T-helper 2 cell (primary cell): Measurements from ENCODE around the gene TRMT11.
"Not testable (repeated sequence)": the region's sequence is repeated elsewhere in the genome, so short reads cannot be mapped to it uniquely, and the experiment has no call there.

Source experiments
- DNase-seq, 5 experiments: peaks; one replicate each; pipeline versions ENCODE4 v3.0.0 to v3.0.0-alpha.2; 2012 to 2022
- total RNA-seq, 2 donors: gene quantifications; one replicate each; lab custom pipeline; 2026; lab: John Stamatoyannopoulos, UW

Gene TRMT11
- total RNA-seq = 22.6 to 25.6 reads per million in 2 donors

DNA sequence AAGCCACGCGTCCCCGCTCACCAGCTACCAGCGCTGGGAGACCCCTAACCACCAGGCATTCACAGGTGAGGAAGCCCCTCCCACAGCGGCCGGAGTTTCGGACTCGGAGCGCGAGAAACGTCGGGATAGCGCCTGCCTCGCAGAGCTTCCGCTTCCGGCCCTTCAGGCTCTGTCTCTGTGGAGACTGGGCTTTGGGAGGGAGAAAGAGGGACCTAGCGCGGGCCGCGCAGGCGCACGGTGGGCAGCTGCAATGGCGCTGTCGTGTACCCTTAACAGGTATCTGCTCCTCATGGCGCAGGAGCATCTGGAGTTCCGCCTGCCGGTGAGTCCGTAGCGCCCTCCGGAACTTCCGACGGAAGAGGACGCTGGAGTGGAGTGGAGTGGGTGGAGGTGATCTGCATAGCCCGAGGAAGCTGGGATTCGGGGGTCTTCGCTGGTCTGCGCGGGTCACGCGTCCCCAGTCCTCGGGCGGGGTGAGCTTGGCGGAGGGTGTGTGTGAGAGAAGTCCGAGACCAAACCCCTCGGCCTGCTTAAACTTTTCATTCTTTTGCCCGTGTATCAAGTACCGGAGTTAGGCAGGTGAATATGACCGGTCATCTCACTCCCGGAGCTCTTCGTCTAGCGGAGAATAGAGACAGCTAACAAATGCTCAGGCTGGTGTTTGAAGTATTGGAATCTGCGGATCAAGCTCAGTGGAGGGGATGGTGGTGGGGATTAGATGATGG, at the start of gene TRMT11:
TRMT11 (plus strand) TSS at position 240 of the 725 bp plus-strand sequence; CDS start at position 251, 11 bp downstream.
- DNase-seq = peak; percentile 63 to 86 (median 76)

DNA sequence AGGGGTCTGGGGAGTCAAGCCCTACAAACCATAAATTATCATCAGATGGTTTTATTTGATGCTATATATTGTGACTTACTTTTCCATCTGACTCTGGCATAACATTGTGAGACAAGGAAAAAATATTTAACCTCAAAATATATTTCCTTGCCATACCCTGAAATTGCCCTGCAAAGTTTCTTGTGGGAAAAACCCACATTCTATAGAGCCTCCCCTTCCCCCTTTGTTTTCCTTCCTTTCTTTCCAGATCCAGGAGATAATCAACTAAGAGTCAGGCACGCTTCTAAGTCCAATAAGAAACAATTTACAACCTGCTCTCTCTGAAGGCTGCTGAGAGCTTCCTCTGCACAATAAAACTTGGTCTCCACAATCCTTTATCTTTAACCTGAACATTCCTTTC, 47.3 kb upstream of the TRMT11 start:
- DNase-seq = no peak

DNA sequence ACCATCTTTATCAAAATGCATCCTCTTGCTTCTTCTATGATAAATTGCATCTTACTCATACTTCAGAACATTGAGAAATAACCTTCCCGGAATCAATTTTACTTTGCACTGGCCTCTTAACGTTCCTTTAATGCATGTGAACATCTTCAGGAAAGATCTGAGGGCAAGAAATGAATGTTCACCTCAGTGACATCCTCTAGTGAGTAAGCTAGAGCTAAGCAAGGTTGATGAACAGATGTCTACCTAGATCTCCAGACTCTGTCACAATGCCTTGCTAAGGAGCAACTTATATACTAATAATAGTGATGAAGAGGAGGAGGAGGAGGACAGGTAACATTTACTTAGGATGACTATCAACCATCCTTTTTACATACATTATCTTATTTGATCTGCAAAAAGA, 46.5 kb upstream of the TRMT11 start:
- DNase-seq = peak in 1 of 5 experiments; percentile 45

DNA sequence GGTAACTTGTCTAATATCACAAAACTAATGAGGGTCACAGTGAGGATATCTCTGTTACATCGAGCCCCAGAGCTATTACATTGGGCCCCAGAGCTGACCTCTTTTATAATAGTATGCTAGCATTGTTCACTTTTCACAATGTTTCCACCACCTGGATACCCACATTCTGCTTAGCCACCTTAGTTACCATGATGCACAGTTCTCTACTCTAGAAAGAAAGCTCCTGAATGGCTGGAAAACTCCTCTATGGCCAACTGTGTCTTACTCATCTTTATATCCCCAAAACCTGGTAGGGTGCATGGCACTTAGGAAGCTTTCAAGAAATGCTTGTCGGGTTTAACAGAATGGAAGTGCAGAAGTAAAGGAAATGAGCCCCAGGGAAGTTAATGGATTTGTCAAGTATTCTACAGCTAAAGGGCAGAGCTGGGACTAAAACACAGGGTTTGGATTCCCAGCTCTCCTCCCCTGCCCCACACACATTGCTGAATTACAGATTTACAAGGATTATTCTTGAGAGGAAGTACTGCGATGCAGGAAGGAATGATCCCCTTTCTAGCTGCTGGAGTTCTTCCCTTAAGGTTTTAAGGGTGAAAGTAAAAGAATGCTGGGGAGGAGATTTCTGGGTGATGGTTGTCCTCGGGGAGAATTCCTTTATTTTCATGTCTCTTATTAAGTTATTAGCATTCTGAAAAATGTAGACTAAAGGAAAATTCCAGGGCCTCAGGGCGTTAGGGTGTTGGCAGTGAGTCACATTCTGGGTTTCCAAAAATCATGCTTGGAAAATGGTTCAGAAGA, 45.9 kb upstream of the TRMT11 start:
- no peak for DNase-seq

DNA sequence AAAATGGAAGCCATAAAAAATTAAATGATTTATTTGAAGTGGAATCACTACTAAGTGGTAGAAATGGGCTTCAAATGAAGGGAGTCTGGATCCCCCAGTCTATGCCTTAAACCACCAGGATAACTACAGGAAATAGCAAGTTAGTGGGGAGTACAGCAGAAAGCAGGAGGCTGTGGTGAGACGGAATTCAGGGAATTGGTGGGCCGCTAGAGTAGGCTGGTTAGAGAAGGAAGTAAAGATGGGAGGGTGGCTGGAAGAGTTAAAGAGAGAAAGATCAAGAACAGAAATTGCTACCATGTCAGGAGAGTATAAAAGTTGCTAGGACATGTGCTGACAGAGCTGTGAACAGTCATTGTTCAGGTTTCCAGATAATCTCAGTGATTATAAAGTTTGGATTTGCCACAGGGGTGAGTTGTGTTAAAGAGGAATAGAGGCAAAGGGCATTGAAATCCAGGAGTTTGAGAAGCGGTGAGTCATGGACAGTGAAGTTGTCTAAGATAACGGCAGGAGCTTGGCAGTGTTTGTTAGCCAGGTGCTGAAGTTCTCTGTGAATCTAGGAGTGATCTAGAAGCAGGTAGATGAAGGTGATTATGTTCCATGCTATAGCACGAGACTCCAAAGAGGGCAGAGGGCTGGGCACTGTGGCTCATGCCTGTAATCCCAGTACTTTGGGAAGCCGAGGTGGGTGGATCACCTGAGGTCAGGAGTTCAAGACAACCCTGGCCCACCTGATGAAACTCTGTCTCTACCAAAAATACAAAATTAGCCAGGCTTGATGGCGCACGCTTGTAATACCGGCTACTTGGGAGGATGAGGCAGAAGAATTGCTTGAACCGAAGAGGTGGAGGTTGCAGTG, 43.4 kb upstream of the TRMT11 start:
- DNase-seq = no peak

DNA sequence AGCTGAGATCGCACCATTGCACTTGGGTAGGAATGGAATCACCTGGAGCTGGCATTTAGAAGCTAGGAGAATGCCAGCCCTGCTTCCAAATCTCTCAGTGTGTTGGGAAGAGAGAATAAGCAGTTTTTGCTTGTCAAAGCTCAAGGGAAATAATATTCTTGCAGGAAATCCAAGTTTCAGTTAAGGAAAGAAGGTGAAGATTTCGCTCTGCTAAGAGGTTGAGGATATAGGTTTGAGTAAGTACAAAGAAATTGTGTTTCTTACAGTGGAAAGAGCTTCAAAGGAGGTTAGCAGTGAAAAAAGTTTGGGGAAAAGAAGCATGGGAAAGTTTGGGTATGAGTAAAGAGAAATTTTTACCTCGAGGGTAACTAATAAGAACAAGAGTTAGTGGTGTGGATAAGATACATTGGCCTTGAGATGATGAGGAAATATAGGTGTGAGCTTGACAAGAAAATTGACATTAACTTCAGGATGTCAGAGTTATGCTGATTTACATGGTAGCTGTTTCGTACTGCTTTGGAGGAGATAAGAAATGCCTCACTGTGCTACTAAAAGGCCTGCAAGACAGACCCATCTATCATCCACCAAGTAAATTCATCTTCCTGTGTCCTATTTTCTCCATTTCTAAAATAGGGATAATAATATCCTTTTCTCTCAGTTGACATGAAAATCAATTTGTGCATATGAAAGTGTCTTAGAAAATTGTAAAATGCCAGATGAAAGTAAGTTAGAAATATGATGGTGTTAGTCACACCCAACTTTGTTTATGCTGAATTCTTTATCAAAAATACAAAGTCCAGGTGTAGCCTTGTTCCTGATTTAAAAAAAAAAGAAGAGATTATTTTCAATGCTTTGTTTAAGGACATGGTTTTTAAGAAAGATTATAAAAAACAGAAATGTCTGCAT, 42.6 kb upstream of the TRMT11 start:
- no peak for DNase-seq

DNA sequence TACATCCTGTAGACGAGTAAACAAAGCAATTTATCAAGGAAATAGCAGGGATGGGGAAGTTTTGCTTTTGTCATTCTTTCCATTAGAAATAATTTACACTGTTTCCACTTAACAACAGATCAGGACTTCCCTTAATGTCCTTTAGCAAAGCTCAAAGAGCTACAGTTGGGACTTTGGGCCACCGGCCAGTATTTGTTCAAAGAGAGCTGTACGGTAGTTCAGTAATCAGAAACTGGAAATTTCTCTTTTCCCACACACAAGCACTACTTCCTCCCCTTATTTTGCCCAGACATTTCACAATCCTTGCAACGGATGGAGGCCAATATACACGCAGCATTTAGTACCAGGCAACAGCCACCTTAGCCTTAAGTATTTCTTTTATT, 41.9 kb upstream of the TRMT11 start:
- DNase-seq = no peak

DNA sequence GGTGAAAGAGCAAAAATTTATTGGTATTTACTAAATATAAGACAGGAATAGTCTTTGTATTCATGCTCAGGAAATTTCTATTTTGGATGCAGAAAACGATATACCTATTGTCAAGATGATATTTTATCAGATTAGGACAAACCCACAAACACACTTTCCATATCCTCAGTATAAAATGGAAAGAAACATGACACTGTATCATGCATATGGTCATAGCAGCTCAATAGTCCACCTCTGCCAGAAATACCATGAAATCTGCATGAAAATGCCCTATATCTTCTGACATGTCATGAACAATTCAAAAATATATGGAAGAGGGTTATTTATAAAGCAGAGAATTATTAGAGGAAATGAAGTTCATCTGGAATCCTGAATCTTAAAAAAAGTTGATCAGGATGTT, 41.4 kb upstream of the TRMT11 start:
- no peak for DNase-seq

DNA sequence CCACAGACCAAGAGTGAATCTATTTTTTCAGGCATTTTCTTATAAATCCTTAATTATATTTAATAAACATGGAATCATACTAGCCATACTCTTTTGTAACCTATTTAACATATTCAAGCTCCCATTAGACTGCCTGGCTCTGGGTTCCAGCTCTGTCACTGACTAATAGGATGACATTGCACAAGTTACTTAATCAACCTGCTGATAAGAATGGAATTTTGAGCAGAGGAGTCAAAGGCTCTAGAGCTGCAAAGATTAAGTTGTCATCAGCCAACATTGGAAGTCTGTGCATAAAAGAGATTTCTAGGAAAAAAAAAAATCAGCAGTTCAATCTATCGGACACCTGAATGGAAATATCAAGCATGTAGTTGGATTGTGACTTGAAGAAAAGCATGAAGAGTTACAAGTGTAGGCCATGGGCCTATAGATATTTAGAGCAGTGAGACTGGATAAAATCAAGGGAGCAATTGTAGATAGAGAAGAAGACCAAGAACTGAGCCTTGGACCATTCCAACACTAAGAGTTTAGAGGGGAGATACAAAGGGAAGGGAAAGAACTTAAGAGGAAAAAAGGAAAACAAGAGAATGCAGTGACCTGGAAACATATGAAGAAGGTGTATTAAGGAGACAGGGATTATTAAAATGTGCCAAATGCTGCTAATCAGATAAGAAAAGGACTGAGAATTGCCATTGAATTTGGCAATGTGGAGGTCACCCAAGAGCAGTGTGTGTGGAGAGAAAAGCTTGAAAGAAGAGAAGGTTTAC, 40.8 kb upstream of the TRMT11 start:
- DNase-seq = no peak

DNA sequence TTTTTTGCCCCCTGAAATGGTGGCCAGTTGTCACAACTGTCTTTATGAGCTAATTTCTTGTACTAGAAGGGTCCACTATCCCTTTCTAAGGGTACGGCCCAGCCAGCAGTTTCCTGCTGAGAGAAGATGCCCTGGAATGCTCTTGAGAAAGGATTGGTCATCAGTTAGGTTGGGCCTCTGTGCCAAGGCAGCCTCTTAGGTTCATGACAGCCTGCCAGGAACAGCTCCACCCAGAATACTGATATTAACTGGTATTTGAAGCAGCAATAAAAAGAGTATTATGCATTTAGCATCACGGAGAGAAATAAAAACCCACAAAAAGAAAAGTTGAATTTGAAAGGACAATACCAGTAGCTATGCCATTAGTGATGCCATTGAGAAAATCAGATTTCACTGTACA, 38.7 kb upstream of the TRMT11 start:
- DNase-seq = no peak

DNA sequence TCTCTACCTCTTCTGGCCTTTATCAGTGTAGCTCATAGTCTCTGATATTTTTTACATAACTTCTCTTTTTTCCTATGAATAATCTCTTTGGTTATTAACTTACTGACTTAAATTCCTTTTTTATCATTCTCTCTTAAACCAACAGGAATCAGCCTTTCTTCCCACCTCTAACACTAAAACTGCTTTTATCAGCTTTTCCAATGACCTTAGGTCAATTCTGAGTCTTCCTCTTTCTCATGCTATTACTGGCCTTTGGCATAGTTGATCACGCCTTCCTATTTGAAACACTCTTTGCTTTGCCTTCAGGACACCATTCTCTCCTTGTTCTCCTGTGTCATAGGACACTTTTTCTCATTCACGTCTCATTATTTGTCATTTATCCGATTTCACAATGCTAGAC, 37.9 kb upstream of the TRMT11 start:
- DNase-seq = no peak

DNA sequence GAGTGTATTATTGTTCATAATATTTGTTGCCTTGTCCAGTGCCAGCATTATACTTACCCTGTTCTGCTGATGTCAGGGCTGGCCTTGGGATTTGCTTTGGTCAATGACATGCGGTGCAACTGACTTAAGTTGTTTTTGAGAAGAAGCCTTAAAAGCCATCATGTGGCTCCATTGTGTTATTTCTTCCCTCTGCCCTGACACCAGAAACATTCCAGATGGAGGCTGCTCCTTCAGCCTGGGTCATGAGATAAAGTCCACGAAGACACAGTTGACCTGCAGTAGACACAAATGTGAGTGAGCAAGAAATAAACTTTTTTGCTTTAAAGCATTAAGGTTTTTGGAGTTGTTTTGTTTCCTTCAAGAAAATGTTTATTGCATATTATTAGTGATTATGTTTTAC, 37.3 kb upstream of the TRMT11 start:
- DNase-seq = no peak

DNA sequence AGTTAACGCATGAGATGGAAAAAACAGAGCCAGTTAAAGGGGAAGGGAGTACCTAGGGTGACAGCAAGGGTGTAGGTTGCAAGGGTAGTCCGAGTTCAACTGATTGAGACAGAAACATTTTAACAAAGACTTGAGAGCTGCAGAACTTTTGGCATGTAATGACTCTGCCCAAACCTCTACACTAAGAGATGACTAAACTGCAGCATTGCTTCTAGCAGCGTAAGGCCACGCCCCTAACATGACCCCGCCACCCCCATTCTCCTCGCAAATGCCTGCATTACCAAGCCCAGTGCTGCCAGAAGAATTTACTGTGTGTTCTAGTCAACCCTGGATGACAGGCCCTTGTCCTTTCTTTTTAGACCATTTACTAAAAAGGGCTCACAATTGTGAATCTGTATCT, 36.0 kb upstream of the TRMT11 start:
- peak in 1 of 5 experiments; percentile 59 for DNase-seq

DNA sequence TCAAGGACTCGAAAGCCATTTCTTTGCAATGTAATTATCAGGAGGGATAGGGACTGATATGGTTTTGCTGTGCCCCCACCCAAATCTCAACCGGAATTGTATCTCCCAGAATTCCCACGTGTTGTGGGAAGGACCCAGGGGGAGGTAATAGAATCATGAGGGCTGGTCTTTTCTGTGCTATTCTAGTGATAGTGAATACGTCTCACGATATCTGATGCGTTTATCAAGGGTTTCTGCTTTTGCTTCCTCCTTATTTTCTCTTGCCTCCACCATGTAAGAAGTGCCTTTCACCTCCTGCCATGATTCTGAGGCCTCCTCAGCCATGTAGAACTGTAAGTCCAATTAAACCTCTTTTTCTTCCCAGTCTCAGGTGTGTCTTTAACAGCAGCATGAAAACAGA, 35.6 kb upstream of the TRMT11 start:
- DNase-seq = not testable (repeated sequence)

DNA sequence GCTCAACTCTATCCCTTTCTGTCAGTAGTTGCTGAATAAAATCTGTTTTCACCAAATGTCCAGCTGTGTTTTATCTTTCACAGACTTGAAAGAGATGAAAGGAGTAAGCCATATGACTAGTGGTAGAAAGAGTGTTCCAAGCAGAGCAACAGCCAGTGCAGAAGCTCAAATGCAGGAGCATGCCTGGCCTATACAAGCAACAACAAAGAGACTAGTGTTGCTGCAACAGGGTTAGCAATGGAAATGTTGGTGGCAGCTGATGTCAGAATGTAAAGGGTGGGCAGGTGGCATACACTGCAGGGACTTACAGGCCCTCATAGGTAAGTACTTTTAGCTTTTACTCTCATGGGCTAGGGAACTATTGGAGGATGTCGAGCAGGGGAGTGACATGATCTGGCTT, 35.0 kb upstream of the TRMT11 start:
- DNase-seq = no peak

DNA sequence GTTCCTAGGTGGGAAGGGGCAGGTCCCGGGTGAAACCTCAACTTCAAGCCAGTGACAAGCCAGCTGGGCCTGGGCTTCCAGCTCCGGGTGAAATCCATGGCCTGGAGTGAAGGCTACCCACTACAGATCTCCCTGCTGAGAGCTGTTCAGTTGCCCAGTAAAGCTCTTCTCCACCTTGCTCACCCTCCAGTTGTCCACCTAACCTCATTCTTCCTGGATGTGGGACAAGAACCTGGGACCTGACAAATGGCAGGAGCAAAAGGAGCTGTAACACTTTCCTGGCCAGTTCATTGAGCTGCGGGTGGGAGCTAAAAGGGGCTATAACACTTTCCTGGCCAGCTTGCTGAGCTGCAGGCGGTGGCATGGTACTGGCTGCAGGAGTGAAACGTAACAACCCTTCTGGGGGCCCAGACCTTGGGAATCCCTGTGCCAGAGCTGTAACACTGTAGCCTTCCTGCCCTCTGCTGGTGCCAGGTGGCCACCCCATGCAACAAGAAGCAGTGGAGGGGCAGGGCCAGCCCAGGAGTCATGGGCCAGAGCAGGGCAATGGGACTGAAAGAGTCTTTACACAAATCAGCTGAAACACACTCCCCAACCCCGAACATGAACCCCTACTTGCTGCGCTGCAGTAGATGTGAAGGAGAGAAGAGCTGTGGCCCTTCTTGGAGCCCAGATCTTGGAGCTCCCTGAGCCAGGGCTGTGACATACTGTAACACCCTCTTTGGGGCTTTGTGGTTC, 33.4 kb upstream of the TRMT11 start:
- DNase-seq = peak in 1 of 5 experiments; percentile 49

DNA sequence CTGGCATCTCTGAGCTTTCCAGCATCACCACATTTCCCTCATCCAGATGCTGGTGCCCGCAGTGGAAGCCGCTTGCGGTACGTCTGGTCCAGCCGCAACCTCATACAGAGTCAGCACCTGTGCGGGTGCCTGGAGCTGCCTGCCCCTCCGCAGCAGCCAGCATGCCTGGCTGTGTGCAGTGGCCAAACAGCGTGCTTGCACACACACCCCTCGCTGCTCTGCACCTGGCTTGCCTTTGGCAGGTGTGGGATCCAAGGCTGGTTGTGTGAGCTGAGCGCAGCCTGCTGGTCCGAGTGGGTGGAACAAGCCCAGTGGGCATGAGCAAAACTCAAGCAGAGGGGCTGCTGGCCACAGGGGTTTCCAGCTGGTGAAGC, 32.9 kb upstream of the TRMT11 start:
- DNase-seq = peak in 1 of 5 experiments; percentile 13

DNA sequence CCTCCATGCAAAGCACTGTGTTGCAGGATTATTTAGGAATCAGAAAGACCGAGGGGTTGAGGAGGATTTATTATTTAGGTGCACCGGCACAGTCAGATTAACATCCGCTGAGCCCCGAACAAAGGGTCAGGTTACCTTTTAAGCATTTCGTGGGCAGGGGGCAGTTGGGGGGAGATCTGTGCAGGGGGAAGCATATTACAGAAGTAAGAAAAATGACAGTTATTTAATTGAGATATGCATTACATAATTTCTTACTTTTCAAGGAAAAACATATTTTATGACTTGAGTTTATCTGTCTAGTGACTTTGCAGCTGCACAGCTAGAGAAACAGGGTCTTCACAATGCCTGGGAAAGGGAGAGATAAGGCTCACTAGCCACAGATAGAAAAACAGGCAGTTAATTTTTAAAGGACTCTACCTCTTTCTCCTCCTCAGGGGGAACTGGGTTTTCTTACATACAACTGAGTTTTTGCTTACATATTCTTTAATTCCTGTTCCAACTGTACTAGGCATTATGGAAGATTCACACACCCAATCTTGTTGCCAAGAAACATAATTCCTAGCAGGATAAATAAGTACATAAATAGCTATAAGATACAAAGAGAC, 31.5 kb upstream of the TRMT11 start:
- DNase-seq = no peak

DNA sequence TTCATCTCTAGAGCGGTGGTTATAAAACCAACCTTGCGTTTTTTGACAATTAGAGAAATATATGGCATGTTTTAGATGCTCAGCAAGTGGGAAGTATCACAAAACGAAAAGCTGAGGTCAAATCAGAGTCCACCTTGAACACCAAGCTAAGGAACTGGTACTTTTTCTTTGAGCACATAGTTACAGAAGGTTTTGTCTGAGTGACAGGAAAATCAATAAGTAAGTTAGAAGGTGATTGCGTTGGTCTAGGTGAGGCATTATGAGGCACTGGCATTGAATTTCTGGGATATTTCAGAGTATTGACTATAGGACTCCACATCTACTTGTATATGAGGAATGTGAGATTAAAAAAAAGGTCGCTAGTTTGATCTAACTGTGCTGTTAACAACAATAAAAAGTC, 30.4 kb upstream of the TRMT11 start:
- no peak for DNase-seq
